GM19467 (cell line): Measurements from ENCODE around the gene CHTF18.

Experiments
- ATAC-seq: cut with Tn5 transposase; IDR thresholded peaks from one replicate; pipeline ENCODE4 v1.9.1; 2021; ENCODE audit warnings: mild to moderate bottlenecking, moderate library complexity; ENCODE audit not compliant: unreplicated experiment

CHTF18 gene

GRCh38 chr16:790086-790485 lies 1.7 kb downstream of the CHTF18 start:
- no peak for ATAC-seq

GRCh38 chr16:791131-791530 lies 2.7 kb downstream of the CHTF18 start:
- ATAC-seq, result no peak

- ATAC-seq, result no peak
Measured at GRCh38 chr16:792221-792995, 4.0 kb downstream of the CHTF18 start.

DNA sequence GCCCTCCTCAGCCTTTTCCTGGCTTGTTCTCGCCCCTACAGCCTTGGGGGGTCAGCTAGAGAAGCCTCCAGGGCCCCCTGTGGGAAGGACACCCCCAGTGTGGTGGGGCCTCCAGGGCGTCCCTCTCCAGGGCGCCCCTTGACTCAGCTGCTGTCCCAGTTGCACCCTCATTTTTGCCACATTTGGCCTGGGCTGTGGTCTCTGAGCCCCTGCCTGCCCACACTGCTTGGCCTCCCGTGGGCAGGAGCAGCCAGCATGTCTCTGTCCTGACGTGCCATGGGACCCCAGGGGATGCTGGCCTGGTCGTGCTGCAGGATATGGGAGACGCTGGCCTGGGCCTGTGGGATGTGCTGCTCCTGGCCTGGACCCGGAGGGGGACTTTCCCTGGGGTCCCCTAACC lies 5.0 kb downstream of the CHTF18 start:
- ATAC-seq, result no peak

DNA sequence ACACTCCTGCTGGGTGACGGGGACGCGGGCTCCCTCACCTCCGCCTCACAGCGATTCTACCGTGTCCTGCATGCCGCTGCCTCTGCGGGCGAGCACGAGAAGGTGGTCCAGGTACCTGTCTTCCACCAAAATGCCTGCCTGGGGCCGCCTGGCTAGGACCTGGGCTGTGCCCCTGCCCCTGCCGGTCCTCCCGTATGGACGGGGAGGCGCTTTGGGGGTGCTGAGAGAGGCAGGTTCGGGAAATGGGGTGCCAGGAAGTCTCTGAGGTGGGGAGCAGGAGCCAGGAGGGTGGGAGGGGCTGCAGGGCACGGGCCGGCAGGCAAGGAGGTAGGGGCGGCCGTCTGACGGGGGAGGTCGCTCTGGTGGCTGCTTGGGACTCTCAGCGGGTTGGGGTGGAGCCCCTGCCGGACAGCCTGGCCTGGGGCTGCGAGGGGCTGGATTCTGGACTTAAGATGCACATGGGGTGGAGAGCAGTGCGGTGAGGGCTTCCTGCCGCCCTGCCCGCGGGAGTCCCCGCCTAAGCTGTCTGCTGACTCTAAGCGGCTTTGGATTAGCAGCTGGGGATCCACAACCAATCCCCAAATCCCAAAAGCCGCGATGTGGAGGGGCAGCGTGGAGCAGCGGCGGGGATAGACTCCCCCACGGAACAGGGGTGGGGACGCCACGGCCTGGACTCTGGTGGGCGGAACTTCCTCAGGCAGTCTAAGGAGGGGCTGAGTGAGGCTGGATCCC lies 5.8 kb downstream of the CHTF18 start:
- no peak for ATAC-seq

DNA sequence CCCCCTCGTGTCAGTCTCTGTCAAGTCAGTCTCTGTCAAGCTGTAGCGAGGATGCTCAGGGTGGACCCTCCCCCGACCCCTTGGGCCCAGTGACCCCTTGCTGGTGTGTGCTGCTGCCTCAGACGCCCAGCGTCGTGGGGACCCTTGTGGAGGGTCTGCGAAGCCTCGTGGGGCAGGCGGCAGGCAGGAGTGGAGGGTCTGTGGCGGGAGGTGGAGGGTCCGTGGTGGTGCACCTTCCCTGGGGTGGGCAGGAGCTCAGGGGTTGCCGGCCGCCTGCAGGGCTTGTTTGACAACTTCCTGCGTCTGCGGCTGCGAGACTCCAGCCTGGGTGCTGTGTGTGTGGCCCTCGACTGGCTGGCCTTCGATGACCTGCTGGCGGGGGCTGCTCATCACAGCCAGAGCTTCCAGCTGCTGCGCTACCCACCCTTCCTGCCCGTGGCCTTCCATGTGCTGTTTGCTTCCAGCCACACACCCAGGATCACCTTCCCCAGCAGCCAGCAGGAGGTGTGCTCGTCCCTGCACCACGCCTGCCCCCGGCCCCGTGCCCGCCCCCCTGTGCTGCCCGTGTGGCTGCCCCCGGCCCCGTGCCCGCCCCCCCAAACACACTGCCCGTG lies 6.5 kb downstream of the CHTF18 start:
- ATAC-seq, result no peak

GRCh38 chr16:795580-796229 lies 7.3 kb downstream of the CHTF18 start:
- ATAC-seq, result no peak

GRCh38 chr16:796296-797119 lies 8.1 kb downstream of the CHTF18 start:
- no peak for ATAC-seq

DNA sequence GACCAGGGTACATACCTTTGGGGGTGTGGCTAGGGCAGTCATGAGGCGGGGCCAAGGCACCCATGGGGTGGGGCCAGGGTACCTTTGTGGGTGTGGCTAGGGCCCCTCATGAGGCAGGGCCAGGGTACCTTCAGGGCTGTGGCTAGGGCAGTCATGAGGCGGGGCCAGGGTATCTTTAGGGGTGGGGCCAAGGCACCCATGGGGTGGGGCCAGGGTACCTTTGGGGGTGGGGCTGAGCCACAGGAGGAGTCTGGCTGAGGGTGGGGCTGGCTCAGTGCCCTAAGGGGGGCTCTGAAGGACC lies 8.7 kb downstream of the CHTF18 start:
- no peak for ATAC-seq

GRCh38 chr16:797686-798085 lies 9.3 kb downstream of the CHTF18 start:
- no peak for ATAC-seq

DNA sequence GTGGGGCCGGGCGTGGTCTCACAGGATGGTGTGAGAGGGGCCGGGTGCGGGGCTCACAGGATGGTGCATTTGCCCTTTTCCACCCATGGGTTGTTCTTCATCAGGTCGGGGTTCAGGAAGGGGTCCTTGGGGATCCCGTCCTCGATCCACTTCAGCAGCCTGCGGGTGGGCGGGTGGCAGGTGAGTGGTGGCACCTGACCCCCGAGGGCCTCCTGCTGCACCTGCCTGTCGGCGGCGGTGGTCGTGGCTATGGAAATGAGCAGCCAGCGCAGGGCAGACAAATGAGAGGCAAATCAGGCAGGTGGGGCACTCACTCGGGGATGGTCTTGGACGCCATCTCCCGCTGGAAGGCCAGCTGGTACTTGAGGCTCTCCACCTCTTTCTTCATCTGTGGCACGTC lies 10.2 kb downstream of the CHTF18 start:
- ATAC-seq, result no peak

- ATAC-seq, result no peak
Measured at GRCh38 chr16:799111-799947, 10.9 kb downstream of the CHTF18 start.

- ATAC-seq, result no peak
Measured at GRCh38 chr16:799948-800833, 11.8 kb downstream of the CHTF18 start, which contains the start of gene GNG13. GNG13 (minus strand) TSS chr16:800734; CDS start chr16:799077, 1,657 bp downstream.

GRCh38 chr16:800834-801511 lies 12.6 kb downstream of the CHTF18 start:
- no peak for ATAC-seq

GRCh38 chr16:801584-802363 lies 13.4 kb downstream of the CHTF18 start:
- no peak for ATAC-seq

DNA sequence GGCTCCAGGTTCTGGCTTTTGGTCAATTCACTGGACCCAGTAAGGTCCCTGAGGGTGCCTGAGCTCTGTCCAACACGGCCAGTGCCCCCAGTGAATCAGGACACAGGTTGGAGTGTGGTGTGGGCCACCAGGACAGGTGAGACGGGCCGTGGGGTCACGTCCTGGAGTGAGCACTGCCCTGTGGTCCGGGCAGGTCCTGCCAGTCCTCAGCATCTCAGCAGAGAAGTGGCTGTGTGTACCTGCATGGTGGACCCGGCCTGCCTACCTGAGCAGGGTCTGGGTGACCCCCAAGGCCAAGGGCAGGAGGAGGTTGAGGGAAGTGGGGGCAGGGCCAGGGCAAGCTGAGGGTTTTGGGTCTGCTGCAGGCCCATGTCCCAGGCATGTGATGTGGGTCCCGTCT lies 14.0 kb downstream of the CHTF18 start:
- ATAC-seq, result no peak

GRCh38 chr16:802914-803753 lies 14.7 kb downstream of the CHTF18 start:
- ATAC-seq, result no peak
